Lower lobe of right lung (tissue), 2 donors: ENCODE measurements around the gene UHRF2. TPM values are rescaled to one million over a fixed set of nuclear protein-coding genes. Genes with fewer than 3 reads are reported as not detected.
"Not testable (repeated sequence)": the region's sequence is repeated elsewhere in the genome, so short reads cannot be mapped to it uniquely, and the experiment has no call there.

Experiments used
- ATAC-seq, 2 donors: fragments of 200-7000 bp; cut with Tn5 transposase; one replicate each; pipeline ENCODE4 v1.9.1; 2020 to 2022; ENCODE audit warnings: mild to moderate bottlenecking in 2 of 2, moderate library complexity in 2 of 2
- DNase-seq: peaks from one replicate; pipeline ENCODE4 v3.0.0-alpha.2; 2020
- H3K27ac ChIP-seq: fragments of 200-600 bp; one replicate; pipeline ENCODE4 v1.8.0; 2022
- H3K27me3 ChIP-seq: fragments of 200-600 bp; one replicate; pipeline ENCODE4 v1.8.0; 2022; ENCODE audit warnings: low read depth
- H3K36me3 ChIP-seq: fragments of 200-600 bp; one replicate; pipeline ENCODE4 v1.8.0; 2022; ENCODE audit warnings: mild to moderate bottlenecking
- H3K4me1 ChIP-seq: fragments of 200-600 bp; one replicate; pipeline ENCODE4 v1.8.0; 2022
- H3K4me3 ChIP-seq: fragments of 200-600 bp; one replicate; pipeline ENCODE4 v1.8.0; 2022; ENCODE audit warnings: mild to moderate bottlenecking
- H3K9me3 ChIP-seq: fragments of 200-600 bp; one replicate; pipeline ENCODE4 v1.8.0; 2022
- CTCF ChIP-seq: fragments of 200-600 bp; IDR thresholded peaks from one replicate; pipeline ENCODE4 v1.8.0; 2022; ENCODE audit warnings: antibody characterized with exemption, mild to moderate bottlenecking
- intact Hi-C: fragments of 100-400 bp; cut with DNase I; formaldehyde crosslinking; loops from one replicate; pipeline ENCODE4 v1.11.0; 2022
- total RNA-seq: library from RNA; stranded (reverse); fragmentation: NEBNext Ultra II Directional; extraction: Animal tissue kit (Norgen Biotek cat#: 25700); gene quantifications from one replicate; pipeline ENCODE4 v1.2.1, GENCODE V29; 2021
- donor health status: DM: no; HTN: yes; CAD: no; lungs with severe emphysema.

The UHRF2 gene
- total RNA-seq, 1 donor from 2014 or later: 43.8 TPM

DNA sequence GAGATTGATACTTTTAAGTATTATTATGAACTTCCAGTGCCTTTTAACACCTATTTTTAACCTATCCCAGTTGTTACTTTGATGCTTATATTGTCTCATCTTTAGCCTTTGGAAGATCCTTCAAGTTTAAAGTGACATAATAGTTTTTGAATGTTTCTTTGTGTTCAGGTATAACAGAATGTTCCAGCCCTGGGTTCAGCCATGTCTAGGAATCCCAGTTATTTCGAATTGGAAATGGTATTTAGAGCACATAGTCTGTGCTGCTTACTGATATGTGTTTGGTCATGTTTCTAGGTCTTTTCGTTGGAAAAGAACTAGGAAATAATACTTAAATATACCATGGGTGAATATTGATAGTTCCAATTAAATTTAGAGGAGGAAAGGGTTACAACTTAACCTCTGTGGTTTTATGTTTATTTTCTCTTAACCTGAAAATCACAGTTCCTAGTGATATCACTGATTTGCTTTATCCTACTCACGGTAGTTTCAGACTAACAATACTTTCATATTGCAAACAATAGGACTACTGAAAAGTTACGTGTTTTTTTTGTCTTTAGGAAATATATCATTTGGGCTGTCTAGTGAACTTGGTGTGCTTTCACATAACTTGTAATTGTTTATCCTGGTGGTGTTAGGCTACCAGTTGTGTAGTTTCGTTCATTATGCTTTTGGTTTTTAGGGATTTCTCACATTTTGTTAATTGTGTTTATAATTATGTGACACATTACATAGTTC, 37.8 kb downstream of the UHRF2 start:
- peaks cover 27% of the 10 kb centered on the region for H3K4me1 ChIP-seq
- ATAC-seq: peak in 1 of 2 donors; percentile 41
- no peak overlapping the region for H3K27ac ChIP-seq
- no peak for DNase-seq
- TF ChIP-seq CTCF: no peak
- no peaks in the 10 kb centered on the region for H3K27me3 ChIP-seq
- H3K4me3 ChIP-seq: no peak overlapping the region
- no peaks in the 10 kb centered on the region for H3K36me3 ChIP-seq
- no peaks in the 10 kb centered on the region for H3K9me3 ChIP-seq
- intact Hi-C loops: no loop called here

GRCh38 chr9:6455292-6455691, 42.3 kb downstream of the UHRF2 start:
- H3K4me3 ChIP-seq, H3K36me3 ChIP-seq, DNase-seq, intact Hi-C loops, H3K9me3 ChIP-seq, H3K27me3 ChIP-seq, ATAC-seq, H3K27ac ChIP-seq: not testable (repeated sequence)
- peaks cover 13% of the 10 kb centered on the region for H3K4me1 ChIP-seq

GRCh38 chr9:6458704-6459103, 45.7 kb downstream of the UHRF2 start:
- ATAC-seq, H3K27ac ChIP-seq, H3K4me3 ChIP-seq, DNase-seq, intact Hi-C loops, H3K4me1 ChIP-seq, H3K27me3 ChIP-seq, H3K9me3 ChIP-seq: not testable (repeated sequence)
- peaks cover 15% of the 10 kb centered on the region for H3K36me3 ChIP-seq

- ATAC-seq (no peak), DNase-seq (no peak)
- Histone ChIP-seq H3K4me1 (no peaks in the 10 kb centered on the region), H3K27me3 (no peaks in the 10 kb centered on the region), H3K36me3 (peaks cover 15% of the 10 kb centered on the region), H3K27ac (no peak overlapping the region), H3K9me3 (peaks cover 6% of the 10 kb centered on the region), H3K4me3 (no peak overlapping the region)
- intact Hi-C loops: no loop called here
- TF ChIP-seq CTCF: no peak
Observed at GRCh38 chr9:6459718-6460117, 46.7 kb downstream of the UHRF2 start.

GRCh38 chr9:6460189-6460768, 47.3 kb downstream of the UHRF2 start:
- TF ChIP-seq CTCF: no peak
- Histone ChIP-seq H3K4me1 (no peaks in the 10 kb centered on the region), H3K36me3 (peaks cover 15% of the 10 kb centered on the region), H3K4me3 (no peak overlapping the region), H3K9me3 (peaks cover 6% of the 10 kb centered on the region), H3K27me3 (no peaks in the 10 kb centered on the region), H3K27ac (no peak overlapping the region)
- DNase-seq (no peak), ATAC-seq (no peak)
- intact Hi-C loops: no loop called here

GRCh38 chr9:6461619-6462018, 48.6 kb downstream of the UHRF2 start:
- intact Hi-C loops: no loop called here
- H3K36me3 ChIP-seq: peaks cover 15% of the 10 kb centered on the region
- no peak for TF ChIP-seq CTCF
- peaks cover 6% of the 10 kb centered on the region for H3K9me3 ChIP-seq
- DNase-seq (no peak), ATAC-seq (no peak)
- no peaks in the 10 kb centered on the region for H3K27me3 ChIP-seq
- H3K27ac ChIP-seq: no peak overlapping the region
- H3K4me1 ChIP-seq: no peaks in the 10 kb centered on the region
- H3K4me3 ChIP-seq: no peak overlapping the region
